Natural killer cell treated with Interleukin-12 subunit alpha and Interleukin-12 subunit beta and Interleukin-15 and Interleukin-18, amount 100 ng/mL, for 72 hours (primary cell): ENCODE measurements around the gene DYNLT4. TPM values are rescaled to one million over a fixed set of nuclear protein-coding genes. Genes with fewer than 3 reads are reported as not detected.

ENCODE experiments used
- ATAC-seq, 2 donors: fragments of 150-1000 bp; cut with Tn5 transposase in 1 of 2; sonication (Bioruptor Pico), chemical (Tn5 transposase) in 1 of 2; 2 replicates each; pipeline ENCODE4 v1.10.0; 2021
- DNase-seq: peaks from one replicate; pipeline ENCODE4 v3.0.0; 2022; ENCODE audit warnings: low spot score
- H3K27ac Mint-ChIP-seq, 2 donors: 1 replicate in 1 of 2; 2 replicates in 1 of 2; pipeline ENCODE4 v1.8.0; 2022; ENCODE audit warnings: mixed read lengths in 2 of 2, mild to moderate bottlenecking in 1 of 2, moderate library complexity in 1 of 2
- H3K27me3 Mint-ChIP-seq, 2 donors: 1 replicate in 1 of 2; 2 replicates in 1 of 2; pipeline ENCODE4 v1.8.0; 2022; ENCODE audit warnings: mixed read lengths in 2 of 2
- H3K36me3 Mint-ChIP-seq: one replicate; pipeline ENCODE4 v1.8.0; 2022; ENCODE audit warnings: mixed read lengths
- H3K4me1 Mint-ChIP-seq, 2 donors: 1 replicate in 1 of 2; 2 replicates in 1 of 2; pipeline ENCODE4 v1.8.0; 2022; ENCODE audit warnings: low read depth in 2 of 2, mixed read lengths in 2 of 2, mild to moderate bottlenecking in 1 of 2
- H3K4me3 Mint-ChIP-seq: one replicate; pipeline ENCODE4 v1.8.0; 2022; ENCODE audit warnings: mixed read lengths
- H3K9me3 Mint-ChIP-seq: 2 replicates; pipeline ENCODE4 v1.8.0; 2022; ENCODE audit warnings: mixed read lengths
- total RNA-seq, 2 donors: library from RNA; stranded (reverse); gene quantifications; one replicate each; pipeline ENCODE4 v1.2.3, GENCODE V29; 2022

The DYNLT4 gene
- total RNA-seq, 2 donors from 2014 or later = not detected

DNA sequence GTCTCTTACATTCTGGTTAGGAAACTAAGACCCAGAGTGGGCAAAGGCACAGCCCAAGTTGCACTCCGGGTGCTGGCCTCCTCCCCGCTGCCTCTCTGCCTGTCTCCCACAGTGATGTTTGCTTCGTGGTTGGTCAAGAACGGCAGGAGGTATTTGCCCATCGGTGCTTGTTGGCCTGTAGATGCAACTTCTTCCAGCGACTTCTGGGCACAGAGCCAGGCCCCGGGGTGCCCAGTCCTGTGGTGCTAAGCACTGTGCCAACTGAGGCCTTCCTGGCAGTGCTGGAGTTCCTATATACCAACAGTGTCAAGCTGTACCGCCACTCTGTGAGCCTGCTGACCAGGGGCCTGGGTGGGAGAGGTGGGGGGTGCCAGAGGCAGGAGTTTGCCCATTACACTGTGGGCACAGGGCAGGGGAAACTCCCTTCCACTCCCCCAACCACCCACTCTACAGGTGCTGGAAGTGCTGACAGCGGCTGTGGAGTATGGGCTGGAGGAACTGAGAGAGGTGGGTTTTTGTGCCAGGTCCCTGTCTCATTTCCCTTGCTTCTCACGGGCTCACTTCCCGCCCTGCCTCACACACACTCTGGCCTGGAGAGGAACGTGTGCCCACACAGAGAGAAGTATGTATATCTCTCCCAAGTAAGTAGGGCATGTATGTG lies 3.1 kb upstream of the DYNLT4 start:
- Mint-ChIP-seq H3K9me3 (no peaks in the 10 kb centered on the region), H3K4me3 (peak overlapping the region; percentile 12), H3K4me1 (peaks cover 44 to 53% of the 10 kb centered on the region in 2 donors), H3K27ac (peak overlapping the region; percentile 97), H3K36me3 (no peaks in the 10 kb centered on the region), H3K27me3 (no peaks in the 10 kb centered on the region)
- DNase-seq (no peak), ATAC-seq (no peak)

DNA sequence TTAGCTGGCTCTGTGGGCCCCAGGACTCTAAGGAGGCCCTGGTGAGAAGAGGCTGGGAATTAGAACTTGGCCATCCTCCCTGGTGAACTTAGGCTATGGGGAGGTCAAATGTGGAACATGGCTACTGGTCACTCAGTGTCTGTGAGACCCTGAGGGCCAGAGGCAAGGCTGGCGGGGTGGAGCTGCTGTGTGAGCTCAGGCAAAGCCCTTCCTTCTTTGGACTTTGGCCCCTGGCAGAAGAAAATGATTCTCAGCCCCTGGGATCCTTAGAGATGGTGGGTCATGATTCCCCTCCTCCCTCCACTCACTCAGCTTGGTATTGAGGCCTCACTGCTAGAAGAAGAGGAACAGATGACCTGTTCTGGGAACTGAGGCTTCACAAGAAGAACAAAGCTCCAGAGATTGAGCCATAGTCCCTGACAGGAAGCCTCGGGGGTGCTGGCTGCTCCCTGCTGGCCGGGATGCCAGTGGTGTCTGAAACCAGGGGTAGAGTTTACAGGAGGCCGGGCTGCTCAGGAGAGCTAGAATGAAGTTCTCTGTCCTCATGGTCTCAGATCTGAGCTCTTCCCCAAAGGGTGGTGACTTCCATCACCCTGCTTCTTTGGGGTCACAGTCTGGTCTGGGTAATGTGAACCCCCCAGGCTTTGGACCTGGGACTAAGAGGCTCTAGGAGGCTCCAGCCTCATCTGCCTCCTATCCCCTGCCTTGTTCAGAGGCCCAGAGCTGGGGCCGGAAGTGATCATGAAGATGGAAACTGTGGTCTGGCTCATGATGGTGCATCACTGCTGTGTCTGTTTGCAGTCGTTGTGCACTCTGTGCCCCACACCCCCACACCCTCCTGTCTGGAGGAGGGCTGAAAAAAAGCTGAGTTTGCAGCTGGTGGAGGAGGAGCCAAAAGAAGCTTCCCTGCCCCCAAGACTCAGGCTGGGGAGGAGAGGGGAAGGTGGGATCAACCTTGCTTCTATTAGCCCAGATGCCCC lies 2.1 kb upstream of the DYNLT4 start:
- H3K36me3 Mint-ChIP-seq = no peaks in the 10 kb centered on the region
- H3K27ac Mint-ChIP-seq = peak overlapping the region; percentile 97
- peak; percentile 81 to 88 for ATAC-seq
- H3K9me3 Mint-ChIP-seq = no peaks in the 10 kb centered on the region
- peaks cover 38 to 44% of the 10 kb centered on the region in 2 donors for H3K4me1 Mint-ChIP-seq
- no peaks in the 10 kb centered on the region for H3K27me3 Mint-ChIP-seq
- DNase-seq = peak; percentile 86
- peak overlapping the region; percentile 79 for H3K4me3 Mint-ChIP-seq

DNA sequence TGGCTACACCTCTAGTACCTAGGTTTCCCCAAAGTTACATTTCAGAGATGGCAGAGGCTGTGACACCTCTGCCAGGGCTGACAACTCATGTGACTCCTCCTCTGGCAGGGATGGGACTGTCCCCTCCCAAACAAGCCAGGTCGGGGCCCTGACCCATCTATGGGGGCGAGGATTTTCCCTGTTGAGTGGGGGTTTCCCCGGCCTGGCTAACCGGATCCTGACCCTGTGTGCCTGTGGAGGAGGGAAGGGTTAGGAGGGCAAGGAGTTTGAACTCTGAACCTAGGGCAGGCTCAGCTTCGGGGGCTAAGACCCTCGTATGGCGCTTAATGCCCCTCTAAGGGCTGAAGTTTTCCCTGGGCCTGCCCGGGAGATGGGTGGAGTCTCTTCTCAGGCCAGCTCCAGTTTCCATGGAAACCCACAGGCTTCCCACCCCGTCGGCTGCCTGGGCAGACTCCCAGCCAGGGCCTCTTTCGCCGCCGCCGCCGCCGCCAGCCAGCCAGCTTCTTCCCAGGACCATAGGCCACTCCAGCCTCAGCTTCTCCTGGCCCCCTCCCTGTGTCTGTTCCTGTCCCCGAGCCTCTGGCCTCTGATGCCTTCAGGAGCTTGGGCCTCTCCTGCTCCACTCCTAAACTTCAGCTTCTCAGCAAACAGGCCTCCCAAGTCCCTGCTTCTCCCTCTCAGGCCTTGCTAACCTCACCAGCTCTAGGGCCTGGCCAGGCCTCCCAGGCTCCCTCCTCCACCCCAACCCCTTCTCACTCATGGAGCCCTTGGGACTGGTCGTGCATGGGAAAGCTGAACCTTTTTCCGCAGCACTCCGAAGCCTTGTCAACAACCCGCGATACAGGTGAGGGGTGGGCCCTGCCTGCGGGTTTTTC lies 1.1 kb upstream of the DYNLT4 start, which contains the start of gene BTBD19:
BTBD19 (plus strand) TSS at position 461 of the 875 bp plus-strand sequence; CDS start at position 759, 298 bp downstream.
- peak; percentile 71 for DNase-seq
- no peaks in the 10 kb centered on the region for H3K9me3 Mint-ChIP-seq
- no peaks in the 10 kb centered on the region for H3K36me3 Mint-ChIP-seq

DNA sequence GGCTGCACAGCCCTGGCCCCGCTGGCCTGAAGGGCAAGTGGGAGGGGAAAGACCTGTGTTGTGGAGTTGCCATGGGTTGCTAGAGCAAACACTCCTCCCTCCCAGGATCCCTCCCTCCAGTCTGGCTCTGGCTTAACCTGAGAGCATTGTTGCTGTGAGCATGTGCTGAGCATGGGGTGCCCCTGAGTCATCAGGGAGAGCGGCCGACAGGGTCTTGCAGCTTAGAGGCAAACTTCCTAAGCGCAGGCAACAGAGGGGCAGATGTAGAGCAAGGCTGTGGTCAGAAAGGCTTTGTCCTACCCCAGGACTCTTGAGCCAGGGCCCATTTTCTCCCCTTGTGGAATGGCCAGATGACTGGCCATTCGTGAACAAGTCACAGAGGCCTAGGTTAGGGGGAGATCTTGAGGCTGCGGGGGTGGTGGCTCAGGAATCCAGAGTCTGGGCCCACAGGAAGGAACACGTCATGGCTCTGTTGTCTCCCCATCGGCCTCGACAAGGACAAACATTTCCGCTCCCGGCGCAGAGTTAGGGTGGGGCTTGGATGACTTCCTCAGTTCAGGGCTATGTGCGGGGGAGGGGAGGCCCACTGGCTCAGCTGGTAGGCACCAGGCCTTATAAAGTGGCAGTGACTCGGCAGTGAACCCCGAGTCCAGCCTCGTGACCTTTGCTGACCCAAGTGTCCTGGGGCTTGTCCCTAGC lies 362 bp upstream of the DYNLT4 start:
- DNase-seq (peak; percentile 77), ATAC-seq (peak; percentile 60 to 67)
- Mint-ChIP-seq H3K4me3 (peak overlapping the region; percentile 80), H3K4me1 (peaks cover 40 to 43% of the 10 kb centered on the region in 2 donors), H3K9me3 (no peaks in the 10 kb centered on the region), H3K27ac (peak overlapping the region; percentile 97), H3K27me3 (no peaks in the 10 kb centered on the region), H3K36me3 (no peaks in the 10 kb centered on the region)

More for the DNA sequence above, 1.1 kb upstream of the DYNLT4 start, which contains the start of gene BTBD19:
- peaks cover 34 to 39% of the 10 kb centered on the region in 2 donors for H3K4me1 Mint-ChIP-seq
- peak; percentile 32 to 65 for ATAC-seq
- peak within 1 kb of the TSS; percentile 80 for H3K4me3 Mint-ChIP-seq
- no peaks in the 10 kb centered on the region for H3K27me3 Mint-ChIP-seq
- peak within 1 kb of the TSS; percentile 97 for H3K27ac Mint-ChIP-seq

DNA sequence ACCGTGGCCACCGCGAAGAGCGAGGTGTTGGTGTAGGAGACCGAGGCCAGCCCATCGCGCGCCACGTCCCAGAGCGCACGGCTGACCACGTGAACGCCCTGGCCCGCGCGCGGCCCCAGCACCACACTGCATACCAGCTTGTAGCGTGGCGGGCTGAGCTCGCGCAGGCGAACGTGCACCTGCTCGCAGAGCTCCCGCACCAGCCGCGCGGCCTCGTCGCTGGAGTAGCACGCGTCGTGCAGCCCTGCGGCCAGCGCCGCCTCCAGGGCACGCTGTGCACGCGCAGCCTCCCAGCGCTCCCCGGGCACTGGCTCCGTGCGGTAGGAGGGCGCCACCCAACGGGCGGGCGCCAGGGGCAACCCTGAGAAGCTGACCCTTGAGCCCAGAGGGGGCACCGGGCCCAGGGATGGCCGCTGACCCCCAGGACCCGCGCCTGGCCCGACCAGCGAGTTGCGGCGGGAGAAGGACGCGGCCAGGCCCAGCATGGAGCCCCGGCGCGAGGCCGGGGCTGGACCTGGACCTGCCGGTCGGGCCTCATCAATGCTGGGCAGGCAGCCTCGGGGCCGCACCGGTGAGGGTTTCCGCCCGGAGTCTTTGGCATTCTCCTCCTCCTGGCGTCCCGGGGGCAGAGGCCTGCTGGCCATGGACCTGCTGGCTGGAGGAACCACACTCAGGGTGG lies 987 bp downstream of the DYNLT4 start:
- H3K27me3 Mint-ChIP-seq = no peaks in the 10 kb centered on the region
- no peak overlapping the region for H3K4me3 Mint-ChIP-seq
- DNase-seq = peak; percentile 58
- no peak for ATAC-seq
- peaks cover 7% of the 10 kb centered on the region for H3K36me3 Mint-ChIP-seq
- H3K4me1 Mint-ChIP-seq = peaks cover 40 to 47% of the 10 kb centered on the region in 2 donors
- H3K9me3 Mint-ChIP-seq = no peaks in the 10 kb centered on the region
- H3K27ac Mint-ChIP-seq = no peak overlapping the region

DNA sequence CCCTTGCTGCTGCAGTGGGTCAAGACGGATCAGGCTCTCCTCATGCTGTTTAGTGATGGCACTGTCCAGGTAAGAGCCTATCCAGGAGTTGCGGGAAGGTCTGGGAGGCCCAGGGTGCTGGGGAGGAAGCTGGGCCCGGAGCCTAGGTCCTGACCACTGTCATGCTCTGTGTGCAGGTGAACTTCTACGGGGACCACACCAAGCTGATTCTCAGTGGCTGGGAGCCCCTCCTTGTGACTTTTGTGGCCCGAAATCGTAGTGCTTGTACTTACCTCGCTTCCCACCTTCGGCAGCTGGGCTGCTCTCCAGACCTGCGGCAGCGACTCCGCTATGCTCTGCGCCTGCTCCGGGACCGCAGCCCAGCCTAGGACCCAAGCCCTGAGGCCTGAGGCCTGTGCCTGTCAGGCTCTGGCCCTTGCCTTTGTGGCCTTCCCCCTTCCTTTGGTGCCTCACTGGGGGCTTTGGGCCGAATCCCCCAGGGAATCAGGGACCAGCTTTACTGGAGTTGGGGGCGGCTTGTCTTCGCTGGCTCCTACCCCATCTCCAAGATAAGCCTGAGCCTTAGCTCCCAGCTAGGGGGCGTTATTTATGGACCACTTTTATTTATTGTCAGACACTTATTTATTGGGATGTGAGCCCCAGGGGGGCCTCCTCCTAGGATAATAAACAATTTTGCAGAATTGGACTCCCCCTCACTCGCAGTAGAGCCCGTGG lies 1.7 kb downstream of the DYNLT4 start:
- Mint-ChIP-seq H3K9me3 (no peaks in the 10 kb centered on the region), H3K4me1 (peaks cover 41% of the 10 kb centered on the region in 2 donors), H3K27ac (peak overlapping the region in 1 of 2 donors; percentile 16), H3K4me3 (no peak overlapping the region), H3K27me3 (no peaks in the 10 kb centered on the region), H3K36me3 (peaks cover 7% of the 10 kb centered on the region)
- DNase-seq = no peak
- ATAC-seq = no peak

DNA sequence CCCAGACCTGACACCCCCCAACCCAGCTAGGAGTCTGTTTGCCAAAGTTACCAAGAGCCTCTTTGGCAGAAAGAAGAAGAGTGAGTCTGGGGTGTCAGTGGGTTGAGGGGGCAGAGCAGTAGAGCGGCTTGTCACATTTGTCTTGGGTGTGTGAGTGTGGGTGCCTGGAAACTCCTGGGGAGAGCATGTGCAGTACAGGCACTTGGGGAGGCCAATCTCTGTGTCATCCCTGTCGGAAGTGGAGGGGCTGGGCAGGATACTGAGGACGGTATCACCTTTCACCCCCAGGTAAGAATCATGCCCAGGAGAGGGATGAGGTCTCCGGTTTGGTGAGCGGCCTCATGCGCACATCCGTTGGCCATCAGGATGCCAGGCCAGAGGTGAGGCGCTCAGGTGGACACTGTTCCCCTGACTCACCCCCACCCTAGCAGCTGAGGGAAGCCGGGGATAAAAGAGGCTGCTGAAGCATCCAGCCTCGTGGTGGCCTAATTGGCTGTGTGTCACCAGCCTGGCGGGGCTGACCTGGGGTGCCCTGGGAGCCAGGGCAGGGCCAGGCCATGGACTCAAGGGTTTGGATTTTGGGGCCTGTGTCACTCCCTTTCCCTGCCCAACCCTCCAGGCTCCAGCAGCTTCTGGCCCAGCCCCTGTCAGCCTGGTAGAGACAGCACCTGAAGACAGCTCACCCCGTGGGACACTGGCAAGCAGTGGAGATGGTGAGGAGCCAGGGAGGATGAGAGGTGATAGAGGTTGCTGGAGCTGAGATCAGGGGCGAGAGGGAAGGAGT lies 3.6 kb downstream of the DYNLT4 start:
- no peaks in the 10 kb centered on the region for H3K27me3 Mint-ChIP-seq
- H3K4me3 Mint-ChIP-seq = no peak overlapping the region
- H3K4me1 Mint-ChIP-seq = peaks cover 31 to 34% of the 10 kb centered on the region in 2 donors
- no peak for ATAC-seq
- no peak for DNase-seq
- H3K36me3 Mint-ChIP-seq = peaks cover 7% of the 10 kb centered on the region
- H3K27ac Mint-ChIP-seq = peak overlapping the region; percentile 47 to 56
- no peaks in the 10 kb centered on the region for H3K9me3 Mint-ChIP-seq

DNA sequence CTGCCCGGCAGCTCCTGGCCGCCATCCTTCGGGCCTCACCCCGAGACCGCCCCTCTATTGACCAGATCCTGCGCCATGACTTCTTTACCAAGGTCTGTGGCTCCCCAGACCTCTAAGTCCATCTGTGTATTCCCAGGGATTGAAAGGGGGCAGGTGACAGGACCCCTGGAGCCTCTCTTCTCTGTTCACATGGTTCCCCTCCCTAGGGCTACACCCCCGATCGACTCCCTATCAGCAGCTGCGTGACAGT lies 4.2 kb downstream of the DYNLT4 start:
- no peaks in the 10 kb centered on the region for H3K27me3 Mint-ChIP-seq
- peak overlapping the region; percentile 47 to 56 for H3K27ac Mint-ChIP-seq
- H3K36me3 Mint-ChIP-seq = peaks cover 7% of the 10 kb centered on the region
- DNase-seq (no peak), ATAC-seq (no peak)
- H3K4me3 Mint-ChIP-seq = peak overlapping the region; percentile 12
- H3K4me1 Mint-ChIP-seq = peaks cover 32 to 33% of the 10 kb centered on the region in 2 donors
- H3K9me3 Mint-ChIP-seq = no peaks in the 10 kb centered on the region

DNA sequence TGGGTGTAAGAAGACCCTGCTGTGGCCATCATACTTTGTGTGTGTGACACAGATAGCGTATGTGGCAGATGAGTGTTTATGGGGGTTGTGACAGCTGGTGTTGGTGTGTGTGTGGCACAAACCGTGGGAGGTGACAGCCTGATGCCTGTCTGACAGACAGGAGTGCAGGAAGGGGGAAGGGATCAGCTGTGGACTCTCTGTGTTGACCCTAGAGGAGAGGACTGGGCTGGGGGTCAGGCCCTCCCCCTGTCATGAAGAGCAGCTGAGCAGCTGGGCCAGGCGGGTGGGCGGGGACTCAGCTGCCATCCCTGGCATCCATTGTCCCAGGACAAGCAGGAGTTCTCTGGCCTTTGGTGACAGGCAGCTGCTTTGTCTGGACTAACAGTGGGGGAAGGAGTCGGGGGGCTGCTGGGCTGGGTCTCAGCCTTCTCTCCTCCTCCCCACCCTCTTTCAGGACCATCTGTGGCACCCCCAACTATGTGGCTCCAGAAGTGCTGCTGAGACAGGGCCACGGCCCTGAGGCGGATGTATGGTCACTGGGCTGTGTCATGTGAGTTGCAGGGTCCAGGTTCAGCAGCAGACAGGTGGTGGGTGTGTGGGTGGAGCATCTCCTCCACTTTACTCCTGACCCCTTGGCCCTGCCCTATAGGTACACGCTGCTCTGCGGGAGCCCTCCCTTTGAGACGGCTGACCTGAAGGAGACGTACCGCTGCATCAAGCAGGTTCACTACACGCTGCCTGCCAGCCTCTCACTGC lies 4.7 kb downstream of the DYNLT4 start:
- ATAC-seq (no peak), DNase-seq (peak; percentile 50)
- Mint-ChIP-seq H3K36me3 (peaks cover 7% of the 10 kb centered on the region), H3K4me1 (peaks cover 27 to 29% of the 10 kb centered on the region in 2 donors), H3K27ac (peak overlapping the region; percentile 56 to 65), H3K4me3 (peak overlapping the region; percentile 97), H3K9me3 (no peaks in the 10 kb centered on the region), H3K27me3 (no peaks in the 10 kb centered on the region)

DNA sequence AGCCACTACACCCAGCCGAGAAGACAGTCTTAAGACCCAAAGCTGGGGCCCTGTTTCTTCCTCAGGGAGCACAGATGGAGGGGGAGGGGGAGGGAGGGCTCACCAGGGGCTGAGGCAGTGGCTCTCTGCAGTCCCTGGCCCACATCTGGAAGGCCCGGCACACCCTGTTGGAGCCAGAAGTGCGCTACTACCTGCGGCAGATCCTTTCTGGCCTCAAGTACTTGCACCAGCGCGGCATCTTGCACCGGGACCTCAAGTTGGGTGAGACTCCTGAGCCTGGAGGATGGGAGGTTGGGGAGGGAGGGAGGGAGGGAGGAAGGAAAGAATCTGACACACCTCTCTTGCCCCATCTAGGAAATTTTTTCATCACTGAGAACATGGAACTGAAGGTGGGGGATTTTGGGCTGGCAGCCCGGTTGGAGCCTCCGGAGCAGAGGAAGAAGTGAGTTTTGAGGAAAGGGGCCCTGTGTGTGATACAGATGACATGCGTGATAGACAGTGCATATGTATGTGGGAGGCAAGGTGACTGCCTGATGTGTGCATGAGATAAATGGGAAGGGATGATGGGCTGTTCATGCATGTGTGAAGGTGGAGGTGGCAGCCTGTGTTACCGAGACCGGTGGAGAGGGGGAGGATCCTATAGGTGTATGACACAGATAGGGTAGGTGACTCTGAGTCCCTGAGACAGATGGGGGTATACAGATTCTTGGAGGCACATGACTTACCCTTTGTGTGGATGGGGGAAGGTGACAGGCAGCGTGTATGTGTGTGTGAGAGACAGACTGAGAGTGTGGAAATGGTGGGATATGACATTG lies 5.5 kb downstream of the DYNLT4 start:
- Mint-ChIP-seq H3K27me3 (no peaks in the 10 kb centered on the region), H3K9me3 (no peaks in the 10 kb centered on the region), H3K27ac (peak overlapping the region; percentile 47 to 65), H3K4me3 (peak overlapping the region; percentile 97), H3K36me3 (peaks cover 7% of the 10 kb centered on the region), H3K4me1 (peaks cover 20 to 22% of the 10 kb centered on the region in 2 donors)
- ATAC-seq = no peak
- no peak for DNase-seq
